Cardiac fibroblast (primary cell): Measurements from ENCODE around the gene GNL3.

Source experiments
- DNase-seq, 2 donors: peaks; one replicate each; pipeline versions ENCODE4 v3.0.0 to v3.0.0-alpha.2; 2010; ENCODE audit warnings: low read depth in 2 of 2
- H3K4me3 ChIP-seq, 2 donors: replicated peaks in 1 of 2; 1 replicate in 1 of 2; 2 replicates in 1 of 2; pipeline ENCODE4 v1.5.1; 2011; ENCODE audit warnings: low read depth in 2 of 2, low read length in 2 of 2, mild to moderate bottlenecking in 2 of 2, moderate library complexity in 1 of 2
- TF ChIP-seq, protein P1 (sequence below): IDR thresholded peaks from one replicate; pipeline ENCODE4 v1.5.1; 2011; ENCODE audit warnings: low read depth, mild to moderate bottlenecking, low read length, inconsistent platforms

The GNL3 gene

DNA sequence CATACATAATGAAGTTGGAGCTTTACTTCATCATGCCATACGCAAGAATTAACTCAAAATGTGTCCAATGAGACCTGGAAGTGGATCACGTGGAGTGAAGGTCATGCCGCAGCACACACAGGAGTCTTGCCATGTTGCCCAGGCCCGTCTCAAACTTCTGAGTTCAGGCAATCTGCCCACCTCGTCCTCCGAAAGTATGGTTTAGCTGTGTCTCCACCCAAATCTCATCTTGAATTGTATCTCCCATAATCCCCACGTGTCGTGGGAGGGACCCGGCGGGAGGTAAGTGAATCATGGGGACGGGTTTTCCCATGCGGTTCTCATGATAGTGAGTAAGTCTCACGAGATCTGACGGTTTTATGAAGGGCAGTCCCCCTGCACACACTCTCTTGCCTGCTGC lies 45.8 kb downstream of the GNL3 start:
- TF ChIP-seq, protein P1, sequence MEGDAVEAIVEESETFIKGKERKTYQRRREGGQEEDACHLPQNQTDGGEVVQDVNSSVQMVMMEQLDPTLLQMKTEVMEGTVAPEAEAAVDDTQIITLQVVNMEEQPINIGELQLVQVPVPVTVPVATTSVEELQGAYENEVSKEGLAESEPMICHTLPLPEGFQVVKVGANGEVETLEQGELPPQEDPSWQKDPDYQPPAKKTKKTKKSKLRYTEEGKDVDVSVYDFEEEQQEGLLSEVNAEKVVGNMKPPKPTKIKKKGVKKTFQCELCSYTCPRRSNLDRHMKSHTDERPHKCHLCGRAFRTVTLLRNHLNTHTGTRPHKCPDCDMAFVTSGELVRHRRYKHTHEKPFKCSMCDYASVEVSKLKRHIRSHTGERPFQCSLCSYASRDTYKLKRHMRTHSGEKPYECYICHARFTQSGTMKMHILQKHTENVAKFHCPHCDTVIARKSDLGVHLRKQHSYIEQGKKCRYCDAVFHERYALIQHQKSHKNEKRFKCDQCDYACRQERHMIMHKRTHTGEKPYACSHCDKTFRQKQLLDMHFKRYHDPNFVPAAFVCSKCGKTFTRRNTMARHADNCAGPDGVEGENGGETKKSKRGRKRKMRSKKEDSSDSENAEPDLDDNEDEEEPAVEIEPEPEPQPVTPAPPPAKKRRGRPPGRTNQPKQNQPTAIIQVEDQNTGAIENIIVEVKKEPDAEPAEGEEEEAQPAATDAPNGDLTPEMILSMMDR: no peak

GRCh38 chr3:52733256-52733891 lies 47.5 kb downstream of the GNL3 start:
- H3K4me3 ChIP-seq: no peak overlapping the region
- no peak for DNase-seq
- TF ChIP-seq, protein P1: no peak

More for the DNA sequence above, 45.8 kb downstream of the GNL3 start:
- DNase-seq: no peak
- no peak overlapping the region for H3K4me3 ChIP-seq

GRCh38 chr3:52739730-52740129 lies 53.9 kb downstream of the GNL3 start:
- TF ChIP-seq, protein P1: no peak
- no peak overlapping the region for H3K4me3 ChIP-seq
- DNase-seq: no peak

GRCh38 chr3:52742418-52743041 lies 56.7 kb downstream of the GNL3 start:
- peak; percentile 61 to 66 for DNase-seq
- TF ChIP-seq, protein P1: peak; percentile 61
- no peak overlapping the region for H3K4me3 ChIP-seq

GRCh38 chr3:52743152-52743551 lies 57.3 kb downstream of the GNL3 start:
- no peak overlapping the region for H3K4me3 ChIP-seq
- TF ChIP-seq, protein P1: no peak
- DNase-seq: no peak

DNA sequence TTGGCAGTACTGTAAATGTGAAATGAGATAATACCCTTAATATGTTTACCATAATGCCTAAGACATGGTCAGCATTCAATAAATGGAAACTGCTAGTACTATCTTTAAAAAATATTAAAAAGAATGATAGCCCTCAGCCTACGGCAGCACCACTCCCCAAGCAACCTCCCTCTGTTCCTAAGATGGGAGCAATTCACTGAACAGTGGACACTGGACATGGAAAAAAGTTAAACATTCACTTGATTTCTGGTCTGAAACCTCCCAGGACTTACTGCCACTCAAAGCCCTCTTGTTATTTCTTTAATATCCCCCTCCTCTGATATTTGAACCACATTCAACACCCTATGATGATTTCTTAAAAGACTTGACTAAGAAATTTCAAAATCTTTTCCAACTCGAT lies 57.9 kb downstream of the GNL3 start:
- no peak overlapping the region for H3K4me3 ChIP-seq
- no peak for DNase-seq
- TF ChIP-seq, protein P1: no peak
